ENCODE data around the gene SLC30A10.

GRCh38 chr1:219941179-219942118 lies 13.1 kb upstream of the SLC30A10 start:
- no peak for TF ChIP-seq EZH2 (IDR thresholded peaks at IDR 0.05; ENCODE audit: borderline replicate concordance, low read length)
- TF ChIP-seq CTCF (conservative IDR thresholded peaks at IDR 0.05 in 1 of 2, IDR thresholded peaks at IDR 0.05 in 1 of 2; ENCODE audit: extremely low read depth in 1 of 2, insufficient read depth in 1 of 2, low read depth in 1 of 2, low read length in 2 of 2), result no peak
